Liver (tissue), 9 donors: ENCODE data around the gene ANKRD11. TPM values are rescaled to one million over a fixed set of nuclear protein-coding genes. Genes with fewer than 3 reads are reported as not detected.

Source experiments
- DNase-seq: peaks from one replicate; pipeline ENCODE4 v3.0.0-alpha.2; 2017; ENCODE audit warnings: low spot score
- H3K27ac ChIP-seq, 2 donors: one replicate each; pipeline ENCODE4 v1.7.0; 2013; ENCODE audit warnings: inconsistent platforms in 2 of 2, low read length in 2 of 2, control low read depth in 1 of 2, low read depth in 1 of 2, mild to moderate bottlenecking in 1 of 2
- H3K27me3 ChIP-seq, 4 donors: one replicate each; pipeline versions ENCODE4 v1.6.1 to v1.7.0; 2013; ENCODE audit warnings: low read length in 3 of 4, inconsistent platforms in 1 of 4, mild to moderate bottlenecking in 1 of 4, moderate library complexity in 1 of 4; ENCODE audit not compliant: control insufficient read depth in 4 of 4, insufficient read depth in 4 of 4
- H3K36me3 ChIP-seq, 4 donors: one replicate each; pipeline versions ENCODE4 v1.6.1 to v1.7.0; 2013; ENCODE audit warnings: low read length in 3 of 4, mild to moderate bottlenecking in 3 of 4, low read depth in 1 of 4, moderate library complexity in 1 of 4; ENCODE audit not compliant: control insufficient read depth in 4 of 4, insufficient read depth in 3 of 4
- H3K4me1 ChIP-seq, 4 donors: one replicate each; pipeline versions ENCODE4 v1.6.1 to v1.7.0; 2013; ENCODE audit warnings: low read length in 3 of 4, mild to moderate bottlenecking in 3 of 4, moderate library complexity in 1 of 4; ENCODE audit not compliant: control insufficient read depth in 4 of 4, insufficient read depth in 4 of 4
- H3K4me3 ChIP-seq, 3 donors: one replicate each; pipeline versions ENCODE4 v1.6.1 to v1.7.0; 2013; ENCODE audit warnings: low read length in 3 of 3, control low read depth in 1 of 3, low read depth in 1 of 3, mild to moderate bottlenecking in 1 of 3
- H3K9ac ChIP-seq, 2 donors: one replicate each; pipeline ENCODE4 v1.7.0; 2013; ENCODE audit warnings: low read length in 2 of 2, mild to moderate bottlenecking in 2 of 2, moderate library complexity in 2 of 2, control low read depth in 1 of 2, low read depth in 1 of 2
- H3K9me3 ChIP-seq, 4 donors: one replicate each; pipeline versions ENCODE4 v1.6.1 to v1.7.0; 2013; ENCODE audit warnings: low read length in 3 of 4; ENCODE audit not compliant: control insufficient read depth in 4 of 4
- EGR1 ChIP-seq, 2 donors: IDR thresholded peaks; 2 replicates each; pipeline ENCODE4 v1.6.1; 2016 to 2018; ENCODE audit warnings: antibody characterized with exemption in 2 of 2, low read depth in 2 of 2
- FOXA1 ChIP-seq: IDR thresholded peaks from 2 replicates; pipeline ENCODE4 v1.6.1; 2016; ENCODE audit warnings: antibody characterized with exemption
- FOXA2 ChIP-seq: IDR thresholded peaks from 2 replicates; pipeline ENCODE4 v1.6.1; 2016; ENCODE audit warnings: antibody characterized with exemption
- GABPA ChIP-seq, 2 donors: IDR thresholded peaks in 1 of 2; conservative IDR thresholded peaks in 1 of 2; 2 replicates each; pipeline ENCODE4 v1.6.1; 2016; ENCODE audit warnings: antibody characterized with exemption in 2 of 2, mild to moderate bottlenecking in 1 of 2, moderate library complexity in 1 of 2
- HNF4A ChIP-seq, 2 donors: conservative IDR thresholded peaks; 2 replicates each; pipeline ENCODE4 v1.6.1; 2016; ENCODE audit warnings: antibody characterized with exemption in 2 of 2, mild to moderate bottlenecking in 2 of 2
- HNF4G ChIP-seq: IDR thresholded peaks from 2 replicates; pipeline ENCODE4 v1.6.1; 2016; ENCODE audit warnings: antibody characterized with exemption
- JUND ChIP-seq, 2 donors: IDR thresholded peaks; 2 replicates each; pipeline ENCODE4 v1.6.1; 2016; ENCODE audit warnings: antibody characterized with exemption in 2 of 2
- MAX ChIP-seq: IDR thresholded peaks from 2 replicates; pipeline ENCODE4 v1.6.1; 2016; ENCODE audit warnings: antibody characterized with exemption
- NR2F2 ChIP-seq: IDR thresholded peaks from 2 replicates; pipeline ENCODE4 v1.6.1; 2016; ENCODE audit warnings: antibody characterized with exemption
- RAD21 ChIP-seq, 2 donors: IDR thresholded peaks; 2 replicates each; pipeline ENCODE4 v1.6.1; 2016; ENCODE audit warnings: antibody characterized with exemption in 2 of 2, mild to moderate bottlenecking in 2 of 2
- RXRA ChIP-seq, 2 donors: IDR thresholded peaks; 2 replicates each; pipeline ENCODE4 v1.6.1; 2017 to 2018; ENCODE audit warnings: antibody characterized with exemption in 2 of 2, mild to moderate bottlenecking in 1 of 2
- SP1 ChIP-seq: IDR thresholded peaks from 2 replicates; pipeline ENCODE4 v1.6.1; 2018; ENCODE audit warnings: antibody characterized with exemption, mild to moderate bottlenecking
- TAF1 ChIP-seq: conservative IDR thresholded peaks from 2 replicates; pipeline ENCODE4 v1.6.1; 2016; ENCODE audit warnings: antibody characterized with exemption, mild to moderate bottlenecking
- YY1 ChIP-seq: IDR thresholded peaks from 2 replicates; pipeline ENCODE4 v1.6.1; 2016; ENCODE audit warnings: antibody characterized with exemption, mild to moderate bottlenecking
- ZBTB33 ChIP-seq: IDR thresholded peaks from 2 replicates; pipeline ENCODE4 v1.6.1; 2016; ENCODE audit warnings: antibody characterized with exemption
- WGBS: extraction: QIAGEN DNeasy Blood & Tissue Kit; methylation state at CpG from one replicate; pipeline ENCODE4 v1.1.7; 2013; 5-methylcytosine and 5-hydroxymethylcytosine counted together
- polyA plus RNA-seq, 2 donors: library from polyadenylated mRNA; stranded (reverse) in 1 of 2; unstranded in 1 of 2; fragments of 200-250 nt in 1 of 2; fragments of >200 nt in 1 of 2; fragmentation: Nextera tagmentation in 1 of 2; extraction: Ambion mirVana in 1 of 2; gene quantifications; one replicate each; pipeline versions ENCODE4 v1.2.1 to v1.2.3, GENCODE V29; 2013 to 2015
- total RNA-seq, 2 donors: library from RNA; depleted of rRNA; stranded (reverse); fragments of >200 nt; gene quantifications; one replicate each; pipeline ENCODE4 v1.2.3, GENCODE V29; 2014
- TF ChIP-seq, protein P1 (sequence below): IDR thresholded peaks from 2 replicates; pipeline ENCODE4 v1.6.1; 2016; ENCODE audit warnings: antibody characterized with exemption
- TF ChIP-seq, protein P2 (sequence below): IDR thresholded peaks from 2 replicates; pipeline ENCODE4 v1.6.1; 2016; ENCODE audit warnings: antibody characterized with exemption, mild to moderate bottlenecking
- TF ChIP-seq, protein P3 (sequence below): fragments of 150-350 bp; IDR thresholded peaks from 2 replicates; pipeline ENCODE4 v1.5.1; 2017; ENCODE audit warnings: improper control_type of control experiment, low read depth, low read length; ENCODE audit not compliant: missing input control
- donor health status: healthy.
- donor health status: healthy.
- donor health status: healthy.
- donor health status: healthy.
- donor health status: healthy.

ANKRD11 gene
- total and polyA plus RNA-seq, 4 donors = 16.3 to 55.1 (median 28.0) TPM

DNA sequence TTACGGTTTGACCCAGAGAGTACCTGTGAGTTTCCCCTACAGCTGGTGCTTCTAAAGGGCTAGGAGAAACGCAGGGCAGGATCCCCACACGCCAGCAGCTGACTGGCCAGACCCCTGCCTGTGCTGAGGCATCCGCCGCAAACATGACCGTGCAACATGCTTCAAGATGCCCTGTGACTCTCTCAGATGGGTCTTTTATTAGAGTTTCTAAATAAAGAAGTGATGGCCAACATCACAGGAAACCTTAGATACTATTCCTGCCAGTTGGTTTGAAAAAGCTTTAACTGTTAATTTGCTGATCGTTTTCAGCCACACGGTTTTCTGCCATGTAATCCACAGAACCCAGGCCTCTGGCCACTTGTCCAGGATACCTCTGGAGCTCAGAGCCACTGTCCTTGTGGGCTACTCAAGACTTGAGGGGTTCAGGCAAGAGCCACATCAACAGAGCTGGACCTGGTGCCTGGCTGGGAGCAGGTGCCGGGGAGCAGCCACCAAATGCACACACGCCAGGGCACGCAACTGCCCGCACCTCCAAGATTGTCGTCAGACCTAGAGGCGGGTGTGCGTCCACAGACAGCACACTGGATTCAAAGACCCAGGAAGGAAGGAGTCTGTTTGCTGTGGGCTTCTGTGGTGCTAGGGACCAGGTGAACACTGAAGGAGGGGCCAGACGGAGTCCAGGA is 154.4 kb downstream of the ANKRD11 start:
- no peaks in the 10 kb centered on the region for H3K9me3 ChIP-seq
- no peaks in the 10 kb centered on the region for H3K36me3 ChIP-seq
- no peak overlapping the region for H3K4me3 ChIP-seq
- TF ChIP-seq NR2F2 = no peak
- TF ChIP-seq HNF4A (conservative IDR thresholded peaks at IDR 0.05) = no peak
- no peak for TF ChIP-seq ZBTB33
- TF ChIP-seq YY1 = no peak
- no peak for TF ChIP-seq HNF4G
- TF ChIP-seq, protein P1, sequence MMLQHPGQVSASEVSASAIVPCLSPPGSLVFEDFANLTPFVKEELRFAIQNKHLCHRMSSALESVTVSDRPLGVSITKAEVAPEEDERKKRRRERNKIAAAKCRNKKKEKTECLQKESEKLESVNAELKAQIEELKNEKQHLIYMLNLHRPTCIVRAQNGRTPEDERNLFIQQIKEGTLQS = no peak
- TF ChIP-seq GABPA (IDR thresholded peaks at IDR 0.05 in 1 of 2, conservative IDR thresholded peaks at IDR 0.05 in 1 of 2) = no peak
- TF ChIP-seq FOXA2 = no peak
- no peak for TF ChIP-seq RXRA (IDR thresholded peaks at IDR 0.05)
- no peak for TF ChIP-seq JUND (IDR thresholded peaks at IDR 0.05)
- TF ChIP-seq RAD21 (IDR thresholded peaks at IDR 0.05) = no peak
- no peak for TF ChIP-seq FOXA1
- TF ChIP-seq, protein P2, sequence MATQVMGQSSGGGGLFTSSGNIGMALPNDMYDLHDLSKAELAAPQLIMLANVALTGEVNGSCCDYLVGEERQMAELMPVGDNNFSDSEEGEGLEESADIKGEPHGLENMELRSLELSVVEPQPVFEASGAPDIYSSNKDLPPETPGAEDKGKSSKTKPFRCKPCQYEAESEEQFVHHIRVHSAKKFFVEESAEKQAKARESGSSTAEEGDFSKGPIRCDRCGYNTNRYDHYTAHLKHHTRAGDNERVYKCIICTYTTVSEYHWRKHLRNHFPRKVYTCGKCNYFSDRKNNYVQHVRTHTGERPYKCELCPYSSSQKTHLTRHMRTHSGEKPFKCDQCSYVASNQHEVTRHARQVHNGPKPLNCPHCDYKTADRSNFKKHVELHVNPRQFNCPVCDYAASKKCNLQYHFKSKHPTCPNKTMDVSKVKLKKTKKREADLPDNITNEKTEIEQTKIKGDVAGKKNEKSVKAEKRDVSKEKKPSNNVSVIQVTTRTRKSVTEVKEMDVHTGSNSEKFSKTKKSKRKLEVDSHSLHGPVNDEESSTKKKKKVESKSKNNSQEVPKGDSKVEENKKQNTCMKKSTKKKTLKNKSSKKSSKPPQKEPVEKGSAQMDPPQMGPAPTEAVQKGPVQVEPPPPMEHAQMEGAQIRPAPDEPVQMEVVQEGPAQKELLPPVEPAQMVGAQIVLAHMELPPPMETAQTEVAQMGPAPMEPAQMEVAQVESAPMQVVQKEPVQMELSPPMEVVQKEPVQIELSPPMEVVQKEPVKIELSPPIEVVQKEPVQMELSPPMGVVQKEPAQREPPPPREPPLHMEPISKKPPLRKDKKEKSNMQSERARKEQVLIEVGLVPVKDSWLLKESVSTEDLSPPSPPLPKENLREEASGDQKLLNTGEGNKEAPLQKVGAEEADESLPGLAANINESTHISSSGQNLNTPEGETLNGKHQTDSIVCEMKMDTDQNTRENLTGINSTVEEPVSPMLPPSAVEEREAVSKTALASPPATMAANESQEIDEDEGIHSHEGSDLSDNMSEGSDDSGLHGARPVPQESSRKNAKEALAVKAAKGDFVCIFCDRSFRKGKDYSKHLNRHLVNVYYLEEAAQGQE = no peak
- no peak for TF ChIP-seq TAF1
- TF ChIP-seq SP1 = no peak
- DNase-seq = no peak
- no peak overlapping the region for H3K27ac ChIP-seq
- H3K9ac ChIP-seq = no peak overlapping the region
- 87% methylated on average over 16 of the region's 16 CpGs for WGBS
- H3K27me3 ChIP-seq = no peaks in the 10 kb centered on the region
- peaks cover 0 to 44% (median 32%) of the 10 kb centered on the region in 4 donors for H3K4me1 ChIP-seq

DNA sequence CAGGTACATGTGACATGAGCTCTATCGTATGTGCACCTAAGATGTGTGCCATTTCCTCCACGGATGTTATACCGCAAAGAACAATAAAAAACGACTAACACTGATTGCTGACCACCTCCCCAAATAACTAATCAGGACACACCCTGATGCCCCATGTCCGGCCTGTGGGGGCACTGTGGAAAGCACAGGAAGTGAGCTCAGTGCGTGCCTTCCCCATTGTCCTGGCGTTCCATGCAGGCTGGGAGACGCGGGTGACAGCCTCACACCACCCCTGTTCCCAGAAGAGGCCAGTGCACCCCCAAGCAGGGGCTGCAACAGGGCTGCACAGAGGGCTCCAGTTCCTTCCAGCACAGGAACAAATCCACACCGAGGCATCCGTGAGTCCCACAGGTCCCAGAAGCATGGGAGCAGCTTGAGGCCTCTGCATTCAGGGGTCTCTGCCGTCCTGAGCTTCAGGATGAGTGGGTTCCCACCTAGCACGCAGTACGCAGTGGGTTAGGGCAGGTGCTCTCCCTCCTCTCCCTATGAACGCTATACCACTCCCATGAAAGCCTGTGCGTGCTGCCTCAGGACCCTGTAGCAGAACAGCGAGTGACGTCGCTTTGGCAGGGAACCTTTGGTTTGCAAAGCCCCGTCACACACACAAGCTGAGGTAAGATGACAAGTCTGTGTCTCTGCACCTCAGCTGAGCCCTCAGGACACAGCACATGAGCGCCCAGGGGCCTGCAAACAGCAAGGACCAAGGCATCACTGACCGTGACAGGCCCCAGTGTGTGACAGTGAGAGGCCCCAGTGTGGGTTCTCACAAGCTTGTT is 155.2 kb downstream of the ANKRD11 start:
- Histone ChIP-seq H3K9me3 (no peaks in the 10 kb centered on the region), H3K27ac (no peak overlapping the region), H3K36me3 (no peaks in the 10 kb centered on the region), H3K4me3 (no peak overlapping the region), H3K9ac (no peak overlapping the region), H3K27me3 (no peaks in the 10 kb centered on the region), H3K4me1 (peaks cover under 1 to 46% (median 33%) of the 10 kb centered on the region in 4 donors)
- WGBS = 79% methylated on average over 22 of the region's 22 CpGs
- no peak for TF ChIP-seq HNF4G
- TF ChIP-seq FOXA1 = no peak
- TF ChIP-seq MAX = no peak
- no peak for TF ChIP-seq HNF4A (conservative IDR thresholded peaks at IDR 0.05)
- TF ChIP-seq JUND (IDR thresholded peaks at IDR 0.05) = no peak
- TF ChIP-seq, protein P3, sequence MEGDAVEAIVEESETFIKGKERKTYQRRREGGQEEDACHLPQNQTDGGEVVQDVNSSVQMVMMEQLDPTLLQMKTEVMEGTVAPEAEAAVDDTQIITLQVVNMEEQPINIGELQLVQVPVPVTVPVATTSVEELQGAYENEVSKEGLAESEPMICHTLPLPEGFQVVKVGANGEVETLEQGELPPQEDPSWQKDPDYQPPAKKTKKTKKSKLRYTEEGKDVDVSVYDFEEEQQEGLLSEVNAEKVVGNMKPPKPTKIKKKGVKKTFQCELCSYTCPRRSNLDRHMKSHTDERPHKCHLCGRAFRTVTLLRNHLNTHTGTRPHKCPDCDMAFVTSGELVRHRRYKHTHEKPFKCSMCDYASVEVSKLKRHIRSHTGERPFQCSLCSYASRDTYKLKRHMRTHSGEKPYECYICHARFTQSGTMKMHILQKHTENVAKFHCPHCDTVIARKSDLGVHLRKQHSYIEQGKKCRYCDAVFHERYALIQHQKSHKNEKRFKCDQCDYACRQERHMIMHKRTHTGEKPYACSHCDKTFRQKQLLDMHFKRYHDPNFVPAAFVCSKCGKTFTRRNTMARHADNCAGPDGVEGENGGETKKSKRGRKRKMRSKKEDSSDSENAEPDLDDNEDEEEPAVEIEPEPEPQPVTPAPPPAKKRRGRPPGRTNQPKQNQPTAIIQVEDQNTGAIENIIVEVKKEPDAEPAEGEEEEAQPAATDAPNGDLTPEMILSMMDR = no peak
- no peak for TF ChIP-seq YY1
- no peak for TF ChIP-seq FOXA2
- TF ChIP-seq, protein P1 = no peak
- TF ChIP-seq EGR1 (IDR thresholded peaks at IDR 0.05; ENCODE audit: low read depth in 2 of 2) = no peak
- TF ChIP-seq GABPA (IDR thresholded peaks at IDR 0.05 in 1 of 2, conservative IDR thresholded peaks at IDR 0.05 in 1 of 2) = no peak
- no peak for TF ChIP-seq SP1
- TF ChIP-seq RXRA (IDR thresholded peaks at IDR 0.05) = no peak
- no peak for DNase-seq
